HuH-7 (cell line): ENCODE results near the gene SMC5.
"Not testable (repeated sequence)": the region's sequence is repeated elsewhere in the genome, so short reads cannot be mapped to it uniquely, and the experiment has no call there.

Experiments
- DNase-seq: peaks from one replicate; pipeline ENCODE4 v3.0.0; 2011; ENCODE audit warnings: low spot score

SMC5 gene

DNA sequence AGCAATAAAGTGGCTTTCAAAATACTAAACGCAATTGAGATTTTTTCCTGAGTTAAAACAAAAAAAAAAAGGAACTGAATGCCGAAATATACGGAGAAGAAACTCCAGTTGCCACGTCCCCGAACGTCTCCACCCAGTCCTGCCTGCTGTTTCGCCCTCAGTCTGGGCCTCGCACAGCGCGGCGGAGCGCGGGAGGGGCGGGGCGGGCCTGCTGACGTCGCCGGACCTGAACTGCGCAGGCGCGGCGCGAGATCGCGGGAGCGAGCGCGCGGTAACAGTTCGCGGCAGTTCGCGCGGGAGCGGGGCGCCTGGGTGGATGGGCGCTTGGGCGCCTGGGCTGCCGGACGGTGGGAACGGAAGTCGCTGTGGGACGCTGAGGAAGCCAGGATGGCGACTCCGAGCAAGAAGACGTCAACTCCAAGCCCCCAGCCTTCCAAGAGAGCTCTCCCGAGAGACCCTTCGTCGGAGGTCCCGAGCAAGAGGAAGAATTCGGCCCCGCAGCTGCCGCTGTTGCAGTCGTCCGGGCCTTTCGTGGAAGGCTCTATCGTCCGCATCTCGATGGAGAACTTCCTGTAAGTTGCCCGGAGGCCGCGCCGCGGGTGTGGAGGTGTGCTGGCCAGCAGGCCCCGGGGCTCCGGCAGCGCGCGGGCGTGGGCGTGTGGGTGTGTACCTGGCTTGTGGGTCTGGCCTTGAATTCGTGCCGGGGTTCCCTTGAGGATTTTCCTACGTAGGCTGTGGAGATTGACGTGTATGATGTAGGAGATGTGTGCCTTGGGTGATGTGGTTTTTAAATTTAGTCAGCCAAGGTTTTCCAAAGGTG is at the start of gene SMC5:
Gene SMC5 (plus strand): TSS at position 287 of the 820 bp plus-strand sequence. CDS start 101 bp downstream, at position 388.
- DNase-seq, result peak; percentile 74

DNA sequence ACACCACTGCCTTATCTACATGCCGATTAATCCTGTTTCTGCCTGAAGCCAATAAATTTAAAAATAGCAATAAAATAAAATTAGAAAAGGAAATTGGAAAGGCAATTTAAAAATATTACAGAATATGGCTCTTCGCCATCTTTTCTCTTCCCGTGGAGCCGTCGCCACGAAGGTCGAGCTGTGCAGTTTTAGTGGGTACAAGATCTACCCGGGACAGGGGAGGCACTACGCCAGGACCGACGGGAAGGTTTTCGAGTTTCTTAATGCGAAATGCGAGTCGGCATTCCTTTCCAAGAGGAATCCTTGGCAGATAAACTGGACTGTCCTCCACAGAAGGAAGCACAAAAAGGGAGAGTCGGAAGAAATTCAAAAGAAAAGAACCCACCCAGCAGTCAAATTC is 41.7 kb upstream of the SMC5 start:
- no peak for DNase-seq

DNA sequence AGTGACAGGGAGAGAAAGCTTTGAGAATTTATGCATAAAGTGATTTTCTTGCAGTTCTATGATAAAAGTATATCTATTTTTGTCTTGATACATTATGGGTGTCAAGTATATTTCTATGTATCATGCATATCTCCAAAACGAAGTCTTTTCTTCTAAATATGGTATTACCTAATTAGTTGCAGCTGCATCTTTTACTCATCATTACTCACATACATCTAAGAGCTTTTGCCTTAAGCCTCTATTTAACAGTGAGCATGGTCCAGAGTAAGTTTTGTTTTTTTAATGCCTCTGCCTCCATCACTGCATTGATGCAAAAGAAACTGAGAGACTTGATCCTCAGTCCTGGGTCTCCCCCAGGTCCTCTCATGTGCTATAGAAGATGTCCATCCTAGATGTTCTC is 40.0 kb upstream of the SMC5 start:
- no peak for DNase-seq

DNA sequence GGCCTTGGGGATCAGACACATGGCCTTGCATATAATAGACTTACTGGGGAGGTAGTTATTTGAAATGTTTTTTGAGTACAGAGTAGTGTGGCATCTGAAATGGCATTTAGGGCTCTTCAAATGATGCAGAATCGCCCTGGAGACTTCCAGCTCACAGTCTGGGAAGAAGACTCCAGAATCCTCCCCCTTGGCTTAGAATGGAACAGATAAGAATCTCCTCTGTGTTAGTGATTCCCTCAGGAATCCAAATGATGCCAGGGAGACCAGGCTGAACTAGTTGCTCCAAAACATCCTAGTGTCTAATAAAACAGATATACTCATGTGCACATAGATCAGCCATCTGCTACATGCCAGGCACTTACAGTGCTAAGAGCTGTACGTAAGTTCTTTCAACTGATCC is 38.6 kb upstream of the SMC5 start:
- DNase-seq, result no peak

DNA sequence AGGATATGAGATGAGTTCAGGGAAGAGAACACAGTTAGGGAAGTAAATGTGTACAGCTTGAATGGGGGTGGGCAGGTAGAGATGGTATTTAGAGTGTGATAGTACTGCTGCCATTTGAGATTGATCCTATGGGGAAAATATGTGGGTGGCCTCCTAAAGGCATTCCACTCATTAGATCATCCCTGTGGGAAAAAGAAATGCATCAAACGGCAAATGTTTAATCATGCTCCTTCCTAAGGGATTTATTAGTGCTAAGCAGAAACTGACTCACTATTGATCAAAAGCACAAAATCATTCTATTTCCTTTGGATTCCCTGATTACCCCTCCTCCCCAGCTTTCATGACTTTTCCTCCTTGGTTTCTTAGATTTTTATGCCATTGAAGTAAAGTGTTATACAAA is 36.4 kb upstream of the SMC5 start:
- no peak for DNase-seq

DNA sequence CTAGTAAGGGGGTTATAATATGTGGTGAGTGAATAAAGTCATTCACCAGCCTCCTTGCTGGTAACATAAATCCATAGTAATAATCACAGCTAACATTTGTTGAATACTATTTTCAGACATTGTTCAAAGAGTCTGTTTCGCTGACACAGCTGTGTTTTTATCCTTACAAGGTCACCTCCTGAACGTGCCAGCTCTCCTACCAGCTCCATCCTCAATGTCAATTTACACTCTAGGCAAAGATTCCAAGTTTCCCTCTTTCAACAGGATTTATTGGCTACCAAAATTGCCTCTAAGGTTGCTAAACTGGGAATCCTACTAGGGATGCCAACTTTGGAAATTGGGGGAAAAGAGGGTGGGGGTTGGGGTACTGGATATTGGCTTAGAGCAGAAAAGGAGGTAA is 30.7 kb upstream of the SMC5 start:
- DNase-seq, result no peak

DNA sequence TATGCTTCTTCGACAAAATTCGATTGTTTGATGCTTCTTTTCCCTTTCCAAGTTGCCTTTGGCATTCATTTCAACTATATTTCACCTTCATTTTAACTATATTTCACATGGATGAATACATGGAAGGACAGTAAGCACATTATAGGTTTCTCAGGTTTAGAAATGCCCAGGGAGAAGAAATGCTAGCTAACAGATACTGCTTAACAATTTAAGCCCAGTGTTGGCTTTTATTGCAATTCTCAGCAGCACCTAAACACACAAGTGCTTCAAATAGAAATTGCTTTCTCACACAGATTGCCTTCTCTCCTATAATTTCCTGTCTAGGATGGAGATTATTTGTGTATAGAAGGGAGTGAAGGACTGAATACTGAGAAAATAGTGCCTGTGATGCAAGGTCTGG is 30.2 kb upstream of the SMC5 start:
- DNase-seq, result no peak

DNA sequence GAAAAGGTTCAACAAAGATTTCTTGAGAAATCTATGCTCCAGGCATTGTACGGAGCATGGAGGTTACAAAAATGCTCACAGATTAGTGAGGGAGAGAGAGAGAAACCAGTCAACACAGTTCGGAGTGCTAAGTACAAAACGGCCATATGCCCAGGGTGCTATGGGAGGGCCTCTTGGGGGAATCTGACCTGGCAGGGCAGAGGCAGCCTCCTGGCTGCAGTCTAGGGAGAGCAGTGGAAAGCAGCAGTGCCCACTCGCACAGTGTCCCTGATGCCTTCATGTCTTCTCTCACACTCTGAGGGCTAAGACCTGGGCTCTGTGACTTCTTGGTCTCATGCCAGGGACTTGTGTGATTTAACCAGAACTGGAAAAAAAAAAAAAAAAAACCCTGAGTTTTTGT is 29.8 kb upstream of the SMC5 start:
- DNase-seq, result no peak

DNA sequence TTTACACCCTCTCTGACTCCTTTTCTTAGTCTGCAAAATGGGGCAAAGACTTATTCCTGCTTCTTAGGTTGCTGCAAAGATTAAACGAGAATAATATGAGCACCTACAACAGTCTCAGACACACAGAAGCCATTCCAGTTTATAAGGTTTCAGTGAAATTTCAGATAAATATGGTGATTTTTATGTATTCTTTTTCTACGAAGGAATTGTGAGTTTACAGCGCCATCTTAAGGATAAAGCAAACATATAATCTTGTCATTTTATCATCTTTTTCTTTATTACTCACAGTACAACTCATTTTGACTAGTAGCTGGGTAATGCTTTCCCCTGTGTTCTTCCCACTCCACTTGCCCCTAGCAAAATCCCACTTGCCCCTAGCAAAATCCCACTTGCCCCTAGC is 29.2 kb upstream of the SMC5 start:
- DNase-seq, result no peak

DNA sequence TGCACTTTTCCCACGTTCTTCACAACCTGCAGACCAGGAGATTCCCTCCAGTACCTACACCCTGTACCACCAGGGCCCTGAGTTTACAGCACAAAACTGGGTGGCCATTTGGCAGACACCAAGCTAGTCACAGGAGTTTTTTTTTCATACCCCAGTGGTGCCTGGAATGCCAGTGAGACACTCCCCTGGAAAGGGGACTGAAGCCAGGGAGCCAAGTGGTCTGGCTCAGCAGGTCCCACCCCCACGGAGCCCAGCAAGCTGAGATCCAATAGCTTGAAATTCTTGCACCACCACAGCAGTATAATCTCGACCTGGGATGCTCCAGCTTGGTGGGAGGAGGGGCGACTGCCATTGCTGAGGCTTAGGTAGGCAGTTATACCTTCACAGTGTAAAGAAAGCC is 26.3 kb upstream of the SMC5 start:
- no peak for DNase-seq

DNA sequence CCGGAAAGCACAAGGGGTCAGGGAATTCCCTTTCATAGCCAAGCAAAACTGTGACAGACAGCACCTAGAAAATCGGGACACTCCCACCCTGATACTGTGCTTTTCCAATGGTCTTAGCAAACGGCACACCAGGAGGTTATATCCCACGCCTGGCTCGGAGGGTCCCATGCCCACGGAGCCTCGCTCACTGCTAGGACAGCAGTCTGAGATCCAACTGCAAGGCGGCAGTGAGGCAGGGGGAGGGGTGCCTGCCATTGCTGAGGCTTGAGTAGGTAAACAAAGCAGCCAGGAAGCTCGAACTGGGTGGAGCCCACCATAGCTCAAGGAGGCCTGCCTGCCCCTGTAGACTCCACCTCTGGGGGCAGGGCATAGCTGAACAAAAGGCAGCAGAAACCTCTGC is 24.6 kb upstream of the SMC5 start:
- not testable (repeated sequence) for DNase-seq

DNA sequence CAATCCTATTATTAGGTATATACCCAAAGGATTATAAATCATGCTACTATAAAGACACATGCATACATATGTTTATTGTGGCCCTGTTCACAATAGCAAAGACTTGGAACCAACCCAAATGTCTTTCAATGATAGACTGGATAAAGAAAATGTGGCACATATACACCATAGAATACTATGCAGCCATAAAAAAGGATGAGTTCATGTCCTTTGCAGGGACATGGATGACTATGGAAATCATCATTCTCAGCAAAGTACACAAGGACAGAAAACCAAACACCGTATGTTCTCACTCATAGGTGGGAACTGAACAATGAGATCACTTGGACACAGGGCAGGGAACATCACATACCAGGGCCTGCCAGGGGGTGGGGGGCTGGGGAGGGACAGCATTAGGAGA is 12.8 kb upstream of the SMC5 start:
- not testable (repeated sequence) for DNase-seq

DNA sequence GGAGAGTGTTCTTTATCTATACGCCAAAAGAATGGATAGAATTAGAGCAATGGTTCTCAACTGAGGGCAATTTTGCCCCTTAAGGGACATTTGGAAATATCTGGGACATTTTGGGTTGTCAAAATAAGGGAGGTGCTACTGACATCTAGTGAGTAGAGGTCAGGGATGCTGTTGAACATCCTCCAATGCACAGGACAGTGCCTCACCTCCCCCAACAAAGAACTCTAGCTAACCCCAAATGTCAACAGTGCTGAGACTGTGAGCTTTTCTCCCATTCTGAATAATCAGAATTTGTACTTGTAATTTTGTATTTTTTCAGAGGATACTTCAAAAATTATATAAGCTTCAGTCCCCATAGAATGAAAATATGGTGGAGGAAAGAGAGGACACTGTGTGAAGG is 8.6 kb upstream of the SMC5 start:
- DNase-seq, result no peak

DNA sequence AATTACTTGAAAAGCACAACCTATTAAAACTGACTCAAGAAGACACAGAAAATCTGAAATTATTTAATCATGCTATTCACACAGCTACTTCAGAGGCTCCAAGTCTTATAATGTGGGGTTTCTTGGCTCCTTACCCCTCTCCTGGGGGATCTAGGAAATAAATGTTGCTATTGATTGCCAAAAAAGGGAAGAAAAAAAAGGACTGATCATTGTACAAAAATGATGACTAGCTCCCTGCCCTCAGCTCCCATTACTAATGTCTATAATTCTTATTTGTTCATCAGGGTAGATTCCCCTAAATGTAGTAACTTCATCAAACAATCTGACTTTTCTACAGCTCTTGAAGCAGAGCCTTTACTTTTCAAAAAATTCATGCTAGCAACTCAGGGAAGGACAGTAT is 3.3 kb upstream of the SMC5 start:
- DNase-seq, result no peak

DNA sequence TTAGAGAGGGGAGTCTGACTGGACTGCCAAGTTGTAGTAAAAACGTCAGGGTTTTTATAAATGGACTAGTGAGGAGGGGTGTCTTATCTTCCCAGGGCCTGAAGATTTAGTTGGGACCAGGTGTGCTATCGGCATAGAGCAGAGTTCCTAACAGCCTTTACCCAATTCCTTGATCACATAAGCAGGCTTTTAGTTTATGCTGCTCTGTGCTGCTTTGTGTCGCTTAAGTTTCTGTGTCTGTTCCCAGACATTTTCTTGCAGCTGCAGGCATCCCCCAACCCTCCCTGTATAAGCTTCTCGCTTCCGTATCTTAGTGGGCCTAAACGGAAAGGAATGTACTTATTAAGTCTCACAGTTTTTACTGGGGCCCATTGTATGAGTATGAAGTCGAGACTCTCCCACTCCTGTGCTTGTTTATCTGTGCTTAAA is 2.6 kb upstream of the SMC5 start:
- no peak for DNase-seq

DNA sequence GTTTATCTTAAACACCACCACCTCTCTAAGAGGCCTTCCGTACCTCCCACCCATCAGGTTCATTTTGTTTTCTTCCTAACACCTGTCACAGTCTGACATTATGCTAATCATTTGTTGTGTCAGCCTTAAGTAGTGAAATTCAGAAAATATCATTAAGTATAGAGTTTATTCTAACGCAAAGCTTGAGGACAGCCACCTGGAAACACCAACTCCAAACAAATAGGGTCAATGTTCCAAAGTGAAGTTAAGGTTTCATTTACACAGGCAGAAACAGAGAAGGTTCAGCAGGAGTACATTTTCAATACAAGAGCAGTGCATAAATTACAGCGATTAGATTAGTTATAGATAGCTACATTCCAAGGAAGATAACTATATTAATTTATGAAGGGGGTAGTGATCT is 1.3 kb upstream of the SMC5 start:
- DNase-seq, result no peak

DNA sequence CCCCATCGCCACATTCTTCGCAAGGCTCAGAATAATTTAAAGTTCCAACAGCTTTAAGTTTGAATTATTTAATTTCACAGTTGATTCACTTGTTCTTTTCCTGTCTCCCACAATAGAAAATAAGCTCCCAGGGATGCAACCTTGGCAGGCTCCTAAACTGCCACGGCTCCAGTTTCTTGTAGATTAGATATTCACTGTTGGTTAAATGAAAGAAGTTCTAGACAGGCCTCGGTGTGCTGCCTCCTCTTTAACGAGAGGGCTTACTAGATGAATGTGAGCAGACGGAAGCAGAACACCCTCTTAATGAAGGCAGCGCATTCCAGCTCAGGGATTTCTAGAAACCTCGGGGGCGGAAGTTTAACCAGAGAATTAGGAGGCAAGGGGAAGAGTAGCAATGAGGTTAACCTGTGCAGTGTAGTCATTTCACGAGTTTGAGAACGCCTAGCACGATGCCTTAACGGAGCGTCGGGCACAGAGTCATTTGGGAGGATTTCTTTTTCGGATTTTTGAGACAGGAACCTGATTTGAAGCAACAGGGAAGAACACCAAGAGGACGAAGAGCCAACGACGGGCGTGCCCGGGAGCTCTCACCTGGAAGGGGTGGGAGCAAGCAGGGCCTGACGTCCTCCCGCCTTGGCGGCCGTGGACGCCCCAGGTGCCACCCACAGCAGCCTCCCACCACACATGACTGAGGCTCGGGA is 637 bp upstream of the SMC5 start:
- peak; percentile 14 for DNase-seq

DNA sequence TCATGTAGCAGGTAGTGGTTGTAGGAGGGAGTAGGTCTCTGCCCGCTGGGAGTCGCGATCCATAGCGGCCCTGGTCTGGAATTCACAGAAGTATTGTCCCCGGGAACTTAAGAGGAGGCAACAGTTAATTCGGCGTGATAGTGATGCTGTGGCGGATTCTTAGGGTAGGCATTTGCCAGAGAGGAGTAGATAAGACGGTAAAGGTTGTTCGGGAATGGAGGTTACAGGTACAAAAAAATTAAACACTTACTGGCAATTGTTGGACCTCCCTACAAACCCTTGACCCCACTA is 679 bp downstream of the SMC5 start:
- DNase-seq, result no peak

DNA sequence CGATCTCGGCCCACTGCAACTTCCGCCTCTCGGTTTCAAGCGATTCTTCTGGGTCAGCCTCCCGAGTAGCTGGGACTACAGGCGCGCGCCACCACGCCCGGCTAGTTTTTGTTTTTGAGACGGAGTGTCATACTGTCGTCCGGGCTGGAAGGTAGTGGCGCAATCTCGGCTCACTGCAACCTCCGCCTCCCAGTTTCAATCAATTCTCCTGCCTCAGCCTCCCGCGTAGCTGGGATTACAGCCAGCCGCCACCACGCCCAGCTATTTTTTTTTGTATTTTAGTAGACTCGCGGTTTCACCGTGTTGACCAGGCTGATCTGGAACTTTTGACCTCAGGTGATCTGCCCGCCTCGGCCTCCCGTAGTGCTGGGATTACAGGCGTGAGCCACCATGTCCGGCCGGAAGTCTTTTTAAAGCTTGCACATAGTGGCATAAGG is 1.2 kb downstream of the SMC5 start:
- DNase-seq, result no peak

DNA sequence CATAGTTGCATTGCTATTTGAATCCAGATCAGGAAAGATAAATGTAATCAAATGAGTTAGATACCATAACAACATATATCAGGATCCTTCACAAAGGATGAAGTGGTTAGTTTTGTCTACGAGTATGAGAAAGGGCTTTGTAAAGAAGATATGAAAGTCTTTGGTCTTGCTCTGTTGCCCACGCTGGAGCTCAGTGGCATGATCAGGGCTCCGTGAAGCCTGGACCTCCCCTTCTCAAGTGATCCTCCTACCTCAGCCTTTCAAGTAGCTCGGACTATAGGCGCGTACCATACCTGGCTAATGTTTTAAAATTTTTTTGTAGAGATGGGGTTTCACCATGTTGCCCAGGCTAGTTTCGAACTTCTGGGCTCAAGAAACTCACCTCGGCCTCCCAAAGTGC is 1.8 kb downstream of the SMC5 start:
- DNase-seq, result no peak

DNA sequence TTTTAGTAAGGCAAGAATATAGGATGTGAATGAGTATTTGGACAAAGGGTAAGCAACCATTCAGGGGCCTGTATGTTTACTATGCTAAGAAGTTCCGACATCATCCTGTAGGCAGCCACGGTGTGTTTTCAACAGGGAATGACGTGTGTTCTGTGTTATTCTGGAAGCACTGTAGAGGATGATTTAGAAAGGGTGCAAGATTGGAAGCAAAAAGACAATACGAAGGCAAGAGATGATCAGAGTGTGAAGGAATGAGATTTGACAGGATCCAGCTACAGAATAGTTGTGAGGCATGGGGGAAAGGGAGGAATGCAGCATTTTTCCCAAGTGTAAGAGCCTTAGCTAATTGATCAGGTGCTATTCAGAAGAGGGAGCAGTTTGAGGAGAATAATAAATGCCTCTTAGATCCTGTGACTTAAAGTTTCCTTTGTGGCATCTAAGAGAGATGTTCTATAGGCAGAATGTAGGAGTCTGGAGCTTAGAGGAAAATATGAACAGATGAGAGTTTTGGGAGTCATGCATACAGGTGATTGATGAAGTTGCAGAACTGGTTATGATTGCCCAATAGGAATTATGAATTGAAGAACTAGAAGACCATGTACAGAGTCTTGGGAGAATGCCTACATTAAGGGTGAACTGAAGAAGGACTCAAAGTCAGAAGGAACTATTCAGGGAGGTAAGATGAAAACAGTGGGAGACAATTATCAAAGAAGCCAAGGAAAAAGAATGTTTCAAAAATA is 2.5 kb downstream of the SMC5 start:
- no peak for DNase-seq

DNA sequence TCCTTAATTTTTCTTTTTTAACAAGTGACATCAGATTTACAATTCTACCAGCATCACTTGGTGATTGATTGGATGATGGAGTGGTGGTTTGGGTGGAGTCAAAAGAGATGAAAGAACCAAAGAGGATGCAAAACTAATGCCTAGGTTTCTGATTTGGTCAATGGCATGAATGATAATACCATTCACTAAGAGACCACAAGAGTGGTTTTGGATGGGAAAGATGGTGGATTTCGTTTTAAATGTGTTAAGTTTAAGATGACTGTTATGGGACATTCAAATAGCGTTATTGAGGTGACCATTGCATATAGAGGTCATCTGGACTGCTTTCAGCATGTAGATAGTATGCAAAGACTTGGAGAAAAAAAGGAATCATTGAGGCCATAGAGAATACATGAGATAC is 3.6 kb downstream of the SMC5 start:
- no peak for DNase-seq

DNA sequence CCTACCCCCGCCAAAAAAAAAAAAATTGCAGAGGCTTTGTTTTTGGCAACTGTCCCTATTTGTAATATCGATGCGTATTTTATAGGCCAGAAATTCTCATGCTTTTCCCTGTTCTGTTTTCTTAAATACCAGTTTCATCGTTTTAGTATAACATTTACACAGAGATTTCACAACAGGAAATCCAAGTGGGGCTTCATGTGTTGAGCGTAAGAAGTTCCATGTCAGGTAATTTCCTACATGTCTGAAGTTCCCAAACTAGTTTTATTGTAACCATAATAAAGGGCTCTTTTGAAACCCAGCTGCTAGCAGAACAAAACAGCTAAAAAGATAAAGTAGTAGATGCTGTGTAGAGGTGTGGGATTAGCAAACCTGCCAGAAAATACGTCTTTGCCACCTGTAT is 4.2 kb downstream of the SMC5 start:
- no peak for DNase-seq
